GM19438 (cell line): ENCODE results near the gene CLDN11.

ENCODE experiments used
- ATAC-seq: cut with Tn5 transposase; IDR thresholded peaks from one replicate; pipeline ENCODE4 v1.9.1; 2021; ENCODE audit warnings: low read depth; ENCODE audit not compliant: unreplicated experiment

Gene CLDN11

DNA sequence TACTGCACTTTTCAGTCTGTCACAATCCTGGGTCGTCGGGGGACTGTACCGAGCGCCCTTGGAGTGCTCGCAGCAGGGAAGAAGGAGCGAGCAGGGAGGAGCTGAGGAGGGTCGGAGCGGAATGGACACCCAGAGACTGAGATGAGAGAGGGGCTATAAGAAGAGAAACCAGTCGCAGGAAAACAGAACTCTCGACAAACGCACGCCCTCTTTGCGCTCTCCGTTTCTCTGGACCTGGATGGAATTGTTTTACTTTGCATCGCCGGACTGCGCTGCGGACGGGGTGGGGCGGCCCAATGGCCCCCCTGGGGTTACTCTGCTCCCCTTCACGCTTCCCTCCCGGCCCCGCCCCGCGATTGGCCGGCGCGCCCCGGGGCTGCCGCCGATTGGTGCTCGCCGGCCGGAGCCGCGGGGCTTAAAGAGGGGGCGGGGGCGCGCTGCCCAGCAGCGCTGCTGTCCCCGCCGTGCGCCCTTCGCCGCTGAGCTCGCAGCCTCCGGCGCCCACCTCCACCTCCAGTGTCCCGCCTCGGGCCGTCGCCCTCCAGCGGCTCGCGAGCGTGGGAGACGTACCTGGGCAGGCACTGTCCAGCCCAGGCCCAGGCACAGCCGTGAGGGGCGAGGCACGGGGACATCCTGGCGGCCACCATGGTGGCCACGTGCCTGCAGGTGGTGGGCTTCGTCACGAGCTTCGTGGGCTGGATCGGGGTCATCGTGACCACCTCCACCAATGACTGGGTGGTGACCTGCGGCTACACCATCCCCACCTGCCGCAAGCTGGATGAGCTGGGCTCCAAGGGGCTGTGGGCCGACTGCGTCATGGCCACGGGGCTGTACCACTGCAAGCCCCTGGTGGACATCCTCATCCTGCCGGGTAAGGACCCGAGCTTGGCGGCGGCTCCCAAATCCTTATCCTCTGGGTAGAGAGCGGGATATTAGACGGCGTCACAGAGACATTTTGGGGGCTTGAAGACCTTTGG is at the start of gene CLDN11:
Gene CLDN11, plus strand, starts transcription at position 447 of the 977 bp plus-strand sequence. Its CDS starts 199 bp downstream, at position 646.
- ATAC-seq: no peak

DNA sequence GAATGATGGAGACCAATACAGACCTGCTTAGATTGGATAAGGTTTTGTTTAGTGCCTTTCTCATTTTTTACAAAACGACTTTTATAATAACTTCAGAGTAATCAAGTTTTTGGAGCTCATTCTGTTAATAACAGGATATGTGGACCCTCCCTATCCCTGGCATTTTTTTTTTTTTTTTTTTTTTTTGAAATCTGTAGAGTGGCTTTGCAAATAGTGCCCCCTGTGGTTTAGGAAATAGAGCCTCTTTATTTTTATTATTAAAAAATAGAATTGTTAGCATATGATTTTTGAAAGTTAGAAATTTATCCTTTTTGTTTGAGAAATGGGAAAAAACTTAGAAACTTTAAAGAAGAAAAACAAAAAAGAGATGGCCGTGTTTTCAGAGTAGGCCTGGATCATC is 49.7 kb upstream of the CLDN11 start:
- ATAC-seq: no peak

GRCh38 chr3:170372190-170372879 is 46.3 kb upstream of the CLDN11 start:
- ATAC-seq: no peak

DNA sequence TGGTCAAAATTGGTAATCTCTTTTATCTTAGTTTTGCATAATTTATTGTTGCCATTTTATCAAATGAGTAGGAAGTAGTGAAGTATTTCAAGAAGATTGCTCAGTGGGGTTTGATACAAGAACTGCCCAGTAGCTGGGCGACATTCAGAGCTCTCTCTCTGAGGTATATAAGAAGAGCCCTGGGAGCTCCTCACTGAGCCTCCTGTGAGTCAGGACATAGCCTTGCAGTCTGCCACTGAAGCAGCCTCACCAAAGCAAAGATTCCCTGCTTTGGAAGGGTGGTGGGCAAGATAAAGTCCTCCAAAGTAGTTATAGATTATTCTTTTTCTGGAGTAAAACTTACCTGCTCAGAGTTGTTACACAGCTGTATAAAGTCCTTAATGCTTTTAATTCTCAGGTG is 35.1 kb upstream of the CLDN11 start:
- ATAC-seq: no peak

DNA sequence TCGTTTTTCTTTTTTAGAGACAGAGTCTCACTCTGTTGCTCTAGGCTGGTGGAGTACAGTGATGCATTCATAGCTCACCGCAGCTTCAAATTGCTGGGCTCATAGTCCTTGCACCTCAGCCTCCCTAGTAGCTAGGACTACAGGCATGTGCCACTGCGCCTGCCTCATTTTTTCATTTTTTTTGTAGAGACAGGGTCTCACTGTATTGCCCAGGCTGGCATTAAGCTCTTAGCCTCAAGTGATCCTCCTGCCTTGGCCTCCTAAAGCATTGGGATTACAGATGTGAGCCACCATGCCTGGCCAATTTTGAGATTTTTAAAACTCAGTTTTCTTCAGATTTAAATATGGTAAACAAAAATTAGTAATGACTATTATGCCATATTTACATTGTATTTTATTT is 32.2 kb upstream of the CLDN11 start:
- no peak for ATAC-seq

- no peak for ATAC-seq
Observed at GRCh38 chr3:170387950-170388349, 30.7 kb upstream of the CLDN11 start.

GRCh38 chr3:170391108-170391507 is 27.6 kb upstream of the CLDN11 start:
- ATAC-seq: no peak

DNA sequence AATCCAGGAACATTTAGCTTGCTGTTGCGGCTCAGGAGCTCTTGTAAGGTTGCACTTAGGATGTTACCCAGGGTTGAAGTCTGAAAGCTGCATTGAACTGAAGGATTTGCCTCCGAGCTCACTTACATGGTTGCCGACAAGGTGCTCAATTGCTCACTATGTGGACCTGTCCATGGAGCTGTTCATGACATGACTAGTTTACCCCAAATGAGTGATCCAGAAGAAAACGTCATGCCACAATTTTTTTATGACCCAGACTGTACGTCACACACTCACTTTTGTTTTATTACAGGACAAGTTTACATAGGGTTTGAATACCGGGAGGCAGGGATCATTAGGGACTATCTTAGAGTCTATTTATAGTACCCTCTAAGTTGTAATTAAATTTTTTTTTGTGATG is 21.0 kb upstream of the CLDN11 start:
- no peak for ATAC-seq

- no peak for ATAC-seq
Observed at GRCh38 chr3:170405101-170405500, 13.6 kb upstream of the CLDN11 start.

- ATAC-seq: no peak
Observed at GRCh38 chr3:170410428-170411029, 8.1 kb upstream of the CLDN11 start.

GRCh38 chr3:170413291-170413690 is 5.4 kb upstream of the CLDN11 start:
- no peak for ATAC-seq

DNA sequence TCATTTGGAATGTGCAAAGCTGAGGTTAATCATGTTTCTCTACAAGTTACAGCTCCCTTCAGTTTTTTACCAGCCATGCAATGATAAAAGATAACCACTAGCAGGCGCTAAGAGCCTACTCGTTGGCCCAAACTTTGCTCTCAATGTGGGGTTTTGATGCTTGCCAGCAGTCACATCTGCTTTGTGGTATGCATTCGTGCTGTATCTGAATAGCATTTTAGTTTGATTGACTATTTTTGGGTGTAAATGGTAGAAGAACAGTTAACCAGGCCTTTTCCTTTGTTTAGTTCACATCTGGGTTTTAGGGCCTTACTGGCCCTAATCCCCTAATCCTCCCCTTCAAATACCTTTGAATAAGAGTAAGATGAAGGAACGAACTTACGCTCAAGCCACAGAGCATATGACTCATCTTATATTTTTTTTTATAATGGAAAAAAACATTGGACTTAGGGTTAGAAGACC is 4.4 kb upstream of the CLDN11 start:
- peak; percentile 61 for ATAC-seq

DNA sequence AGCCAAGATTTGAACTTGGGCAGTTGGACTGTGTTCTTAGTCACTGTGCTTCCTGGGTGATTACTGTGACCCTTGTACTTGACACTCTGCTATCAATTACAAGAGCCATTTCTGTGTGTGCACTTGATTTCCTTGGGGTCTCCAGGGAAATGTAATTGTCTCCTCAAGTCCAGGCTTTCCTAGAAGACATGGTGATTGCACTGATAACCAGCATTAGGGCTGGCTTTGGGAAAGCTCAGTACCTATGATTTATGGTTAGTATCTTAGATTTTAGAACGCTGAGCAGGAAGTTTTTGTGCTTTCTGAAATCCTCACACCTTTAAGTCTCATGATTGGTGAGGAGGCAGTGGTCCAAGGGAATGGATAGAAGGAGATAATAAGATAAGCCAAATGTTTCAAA is 1.6 kb upstream of the CLDN11 start:
- no peak for ATAC-seq

DNA sequence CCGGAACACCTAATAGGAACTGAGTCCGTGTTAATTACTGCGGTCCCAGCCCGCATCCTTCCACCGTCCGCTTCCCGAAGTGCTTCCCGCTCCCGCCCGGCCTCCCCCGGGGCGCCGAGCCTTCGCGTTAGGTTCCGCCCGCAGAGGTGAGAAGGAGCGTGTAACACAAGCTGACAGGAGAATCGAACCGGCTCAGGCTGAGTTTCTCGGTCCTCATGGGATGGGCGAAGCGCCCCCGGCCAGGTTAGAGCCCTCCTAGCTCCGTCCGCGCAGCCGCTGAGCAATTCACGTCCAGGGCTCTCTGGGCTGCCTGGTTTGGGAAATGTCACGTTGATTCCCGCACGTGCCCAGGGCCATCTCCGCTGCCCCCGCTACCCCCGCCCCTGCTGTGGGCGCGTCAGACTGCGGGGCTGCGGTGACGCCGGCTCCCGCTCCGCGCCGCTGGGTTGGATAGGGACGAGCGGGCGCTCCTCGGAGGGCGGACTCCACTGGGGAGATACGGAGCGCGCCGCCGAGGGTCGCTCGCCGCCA is 954 bp downstream of the CLDN11 start:
- ATAC-seq: no peak

GRCh38 chr3:170420307-170420821 is 1.7 kb downstream of the CLDN11 start:
- ATAC-seq: no peak

DNA sequence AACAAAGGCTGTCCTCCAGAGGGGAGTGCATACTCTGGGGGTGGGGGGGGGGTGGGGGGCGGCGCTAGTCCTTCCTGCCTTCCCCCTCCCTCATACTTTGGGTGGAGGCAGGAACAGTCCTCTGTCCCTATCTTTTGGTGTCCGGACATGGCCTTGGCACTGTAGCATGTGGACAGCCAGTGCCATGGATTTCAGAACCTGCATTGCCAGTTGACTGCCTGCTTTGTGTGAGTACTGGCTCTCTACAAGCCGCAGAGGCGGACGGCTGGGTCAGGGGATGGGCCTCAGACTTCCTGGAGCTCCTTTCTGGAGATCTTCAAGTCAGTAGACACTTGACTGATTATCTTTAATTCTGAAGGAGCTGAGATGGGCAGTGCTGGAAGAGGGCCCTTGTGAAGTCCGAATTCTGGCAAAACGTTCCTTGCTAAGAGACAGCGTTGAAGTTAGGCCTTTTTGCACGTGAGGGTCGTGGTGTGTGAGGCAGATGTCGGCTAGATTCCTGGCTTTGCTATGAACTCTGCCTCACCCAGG is 2.5 kb downstream of the CLDN11 start:
- ATAC-seq: no peak

GRCh38 chr3:170421758-170422157 is 3.1 kb downstream of the CLDN11 start:
- no peak for ATAC-seq

- ATAC-seq: no peak
Observed at GRCh38 chr3:170423001-170423615, 4.4 kb downstream of the CLDN11 start.

- no peak for ATAC-seq
Observed at GRCh38 chr3:170424879-170425278, 6.2 kb downstream of the CLDN11 start.
